H1 (cell line): Measurements from ENCODE around the gene MED12L. TPM values are rescaled to one million over a fixed set of nuclear protein-coding genes. Genes with fewer than 3 reads are reported as not detected.

Experiments used
- CTCF ChIA-PET: fragments of 300-600 bp; sonication (Branson Sonifier 250); formaldehyde crosslinking; loops from one replicate; lab custom pipeline; 2021; ENCODE audit not compliant: partially characterized antibody; lab: Charles Lee
- POLR2A ChIA-PET: fragments of 300-600 bp; sonication (Branson Sonifier 250); formaldehyde crosslinking; loops from one replicate; lab custom pipeline; 2021; ENCODE audit warnings: inconsistent platforms; ENCODE audit not compliant: partially characterized antibody; lab: Charles Lee
- DNase-seq, 2 experiments: peaks; one replicate each; pipeline versions ENCODE4 v3.0.0 to v3.0.0-alpha.2; 2010 to 2022; ENCODE audit warnings: low spot score in 2 of 2, low read depth in 1 of 2, mixed read lengths in 1 of 2
- FAIRE-seq: peaks from 2 replicates; lab custom pipeline; 2011; peaks lifted over from hg19 to GRCh38; lab: Jason Lieb, UNC
- H2AFZ ChIP-seq: 2 replicates; pipeline ENCODE4 v1.8.1; 2012; ENCODE audit warnings: low read length, inconsistent platforms
- H2AK5ac ChIP-seq: 2 replicates; pipeline ENCODE4 v1.6.1; 2013; ENCODE audit warnings: low read depth, low read length
- H2BK120ac ChIP-seq: replicated peaks from 2 replicates; pipeline ENCODE3; 2013; ENCODE audit warnings: low read depth, low read length, inconsistent platforms
- H2BK12ac ChIP-seq: 2 replicates; pipeline ENCODE4 v1.6.1; 2013; ENCODE audit warnings: low read depth, low read length
- H2BK15ac ChIP-seq: 2 replicates; pipeline ENCODE4 v1.6.1; 2013; ENCODE audit warnings: low read length
- H2BK20ac ChIP-seq: 2 replicates; pipeline ENCODE4 v1.6.1; 2013; ENCODE audit warnings: low read length
- H2BK5ac ChIP-seq: 2 replicates; pipeline ENCODE4 v1.6.1; 2013; ENCODE audit warnings: low read depth, low read length
- H3K14ac ChIP-seq: 2 replicates; pipeline ENCODE4 v1.6.1; 2013; ENCODE audit warnings: inconsistent platforms; ENCODE audit not compliant: insufficient read length
- H3K18ac ChIP-seq: 2 replicates; pipeline ENCODE4 v1.6.1; 2013; ENCODE audit warnings: low read length; ENCODE audit errors: extremely low read depth
- H3K23ac ChIP-seq: 2 replicates; pipeline ENCODE4 v1.6.1; 2013; ENCODE audit warnings: inconsistent platforms; ENCODE audit not compliant: insufficient read length
- H3K23me2 ChIP-seq: 2 replicates; pipeline ENCODE4 v1.6.1; 2013; ENCODE audit warnings: low read depth, low read length
- H3K27ac ChIP-seq: 2 replicates; pipeline ENCODE4 v1.6.1; 2011; ENCODE audit warnings: low read depth, low read length, inconsistent platforms
- H3K27me3 ChIP-seq, 4 experiments: replicated peaks in 1 of 4; 1 replicate in 1 of 4; 2 replicates in 3 of 4; pipeline versions ENCODE4 v1.6.1 to v1.8.1; 2011 to 2013; ENCODE audit warnings: low read length in 3 of 4, mild to moderate bottlenecking in 3 of 4, inconsistent platforms in 2 of 4, mixed read lengths in 2 of 4, moderate library complexity in 1 of 4; ENCODE audit not compliant: control insufficient read depth in 3 of 4, insufficient read depth in 3 of 4; ENCODE audit errors: extremely low read depth in 1 of 4
- H3K36me3 ChIP-seq, 4 experiments: 2 replicates each; pipeline versions ENCODE4 v1.6.1 to v1.8.1; 2011 to 2013; ENCODE audit warnings: mild to moderate bottlenecking in 4 of 4, low read length in 3 of 4, moderate library complexity in 2 of 4, control low read depth in 1 of 4, inconsistent platforms in 1 of 4; ENCODE audit not compliant: insufficient read depth in 4 of 4, control insufficient read depth in 2 of 4
- H3K4ac ChIP-seq: replicated peaks from 2 replicates; pipeline ENCODE3; 2013; ENCODE audit warnings: low read length, low read depth, mixed read lengths, inconsistent platforms; ENCODE audit not compliant: insufficient read length
- H3K4me1 ChIP-seq, 4 experiments: replicated peaks in 1 of 4; 1 replicate in 1 of 4; 2 replicates in 3 of 4; pipeline versions ENCODE4 v1.6.1 to v1.8.1; 2011 to 2013; ENCODE audit warnings: low read length in 3 of 4, inconsistent platforms in 2 of 4, mixed read lengths in 1 of 4; ENCODE audit not compliant: insufficient read depth in 4 of 4, control insufficient read depth in 3 of 4
- H3K4me2 ChIP-seq, 2 experiments: 2 replicates each; pipeline versions ENCODE4 v1.6.1 to v1.8.1; 2011 to 2013; ENCODE audit warnings: low read depth in 2 of 2, low read length in 2 of 2, control low read depth in 1 of 2, inconsistent platforms in 1 of 2, mild to moderate bottlenecking in 1 of 2; ENCODE audit not compliant: insufficient read depth in 1 of 2
- H3K4me3 ChIP-seq, 4 experiments: fragments of 200-600, 300-600 bp in 1 of 4; sonication (generic), shearing (Covaris generic), sonication (Bioruptor Twin) in 1 of 4; 2 replicates each; pipeline versions ENCODE4 v1.5.1 to v1.8.1; 2011 to 2016; ENCODE audit warnings: low read length in 4 of 4, low read depth in 3 of 4, control low read depth in 2 of 4, inconsistent platforms in 2 of 4, mild to moderate bottlenecking in 2 of 4, mixed read lengths in 1 of 4, moderate library complexity in 1 of 4; ENCODE audit not compliant: insufficient read depth in 2 of 4; ENCODE audit errors: extremely low read depth in 1 of 4
- H3K56ac ChIP-seq: replicated peaks from 2 replicates; pipeline ENCODE3; 2013; ENCODE audit warnings: low read depth, mild to moderate bottlenecking, mixed read lengths, low read length, inconsistent platforms; ENCODE audit not compliant: insufficient read length
- H3K79me1 ChIP-seq: 2 replicates; pipeline ENCODE4 v1.6.1; 2013; ENCODE audit warnings: low read depth, low read length, control low read depth
- H3K79me2 ChIP-seq, 2 experiments: 2 replicates each; pipeline versions ENCODE4 v1.6.1 to v1.8.1; 2012 to 2013; ENCODE audit warnings: low read length in 2 of 2, mild to moderate bottlenecking in 2 of 2, inconsistent platforms in 1 of 2; ENCODE audit not compliant: insufficient read depth in 2 of 2, control insufficient read depth in 1 of 2
- H3K9ac ChIP-seq, 4 experiments: replicated peaks in 1 of 4; 1 replicate in 1 of 4; 2 replicates in 3 of 4; pipeline versions ENCODE4 v1.6.1 to v1.8.1; 2011 to 2013; ENCODE audit warnings: low read depth in 3 of 4, low read length in 3 of 4, control low read depth in 2 of 4, mild to moderate bottlenecking in 2 of 4, moderate library complexity in 2 of 4, inconsistent platforms in 1 of 4; ENCODE audit errors: extremely low read depth in 1 of 4
- H3K9me3 ChIP-seq, 2 experiments: 2 replicates each; pipeline versions ENCODE4 v1.6.1 to v1.8.1; 2012 to 2013; ENCODE audit warnings: mild to moderate bottlenecking in 2 of 2, moderate library complexity in 2 of 2, control low read depth in 1 of 2, inconsistent platforms in 1 of 2, low read depth in 1 of 2, low read length in 1 of 2, mixed read lengths in 1 of 2; ENCODE audit not compliant: insufficient read depth in 2 of 2
- H4K20me1 ChIP-seq, 2 experiments: replicated peaks in 1 of 2; 2 replicates each; pipeline versions ENCODE3 to v1.8.1; 2011 to 2013; ENCODE audit warnings: inconsistent platforms in 2 of 2, low read length in 2 of 2, mild to moderate bottlenecking in 1 of 2; ENCODE audit not compliant: insufficient read depth in 2 of 2, control insufficient read depth in 1 of 2
- H4K5ac ChIP-seq: 2 replicates; pipeline ENCODE4 v1.6.1; 2013; ENCODE audit warnings: low read length, low read depth, mixed read lengths, inconsistent platforms; ENCODE audit not compliant: insufficient read length
- H4K8ac ChIP-seq: 2 replicates; pipeline ENCODE4 v1.8.0; 2013; ENCODE audit warnings: mild to moderate bottlenecking, moderate library complexity, low read length, inconsistent platforms; ENCODE audit not compliant: insufficient read depth; ENCODE audit errors: extremely low read depth
- H4K91ac ChIP-seq: replicated peaks from 2 replicates; pipeline ENCODE3; 2013; ENCODE audit warnings: low read length, mixed read lengths, inconsistent platforms; ENCODE audit not compliant: insufficient read length
- CBX8 ChIP-seq: fragments of 300-800, 300-1000 bp; sonication (generic); IDR thresholded peaks from 2 replicates; pipeline ENCODE4 v1.7.1; 2016; ENCODE audit warnings: low read depth, low read length, borderline replicate concordance
- KDM1A ChIP-seq: fragments of 200-600, 300-600 bp; sonication (generic); IDR thresholded peaks from 2 replicates; pipeline ENCODE4 v1.7.1; 2016; ENCODE audit warnings: mild to moderate bottlenecking, low read length, borderline replicate concordance
- MAFK ChIP-seq: IDR thresholded peaks from 2 replicates; pipeline ENCODE4 v1.6.1; 2012; ENCODE audit warnings: low read depth, mild to moderate bottlenecking, improper control_type of control experiment, low read length
- SP1 ChIP-seq: IDR thresholded peaks from 2 replicates; pipeline ENCODE4 v1.6.1; 2011; ENCODE audit warnings: low read depth, low read length
- TEAD4 ChIP-seq: IDR thresholded peaks from 2 replicates; pipeline ENCODE4 v1.6.1; 2012; ENCODE audit warnings: low read depth, low read length, inconsistent platforms, mixed read lengths
- WGBS, 2 experiments: shearing (Covaris generic) in 1 of 2; methylation state at CpG; one replicate each; pipeline versions ENCODE4 v1.1.6 to v1.1.7; 2013 to 2015; ENCODE audit warnings: low lambda C conversion rate in 2 of 2, mixed read lengths in 2 of 2, inconsistent platforms in 1 of 2, low coverage in 1 of 2, missing lambda C conversion rate in 1 of 2; ENCODE audit not compliant: insufficient replicate concordance in 2 of 2, insufficient coverage in 1 of 2, insufficient read length in 1 of 2; ENCODE audit errors: extremely low coverage in 1 of 2, missing lambda C conversion rate in 1 of 2; 5-methylcytosine and 5-hydroxymethylcytosine counted together
- polyA plus RNA-seq, 7 experiments: library from polyadenylated mRNA; depleted of rRNA in 3 of 7; stranded (reverse) in 5 of 7; unstranded in 2 of 7; fragments of >200 nt in 5 of 7; fragments of 200-250 nt in 2 of 7; gene quantifications; 1 replicate in 5 of 7; 2 replicates in 1 of 7; 4 replicates in 1 of 7; pipeline versions ENCODE4 v1.2.1 to v1.2.3, GENCODE V29; 2011 to 2013; ENCODE audit warnings: missing spikeins in 2 of 7, mixed read lengths in 2 of 7
- total RNA-seq: library from RNA; stranded (reverse); fragmentation: NEBNext Ultra II Directional; extraction: Animal tissue kit (Norgen Biotek cat#: 25700); gene quantifications from 2 replicates; pipeline ENCODE4 v1.2.1, GENCODE V29; 2021

Gene MED12L
- total and polyA plus RNA-seq, 2 of the 8 experiments (the other 6 are each of a cell fraction or from before 2014, with no cell fraction given): 3.6 to 26.2 TPM

DNA sequence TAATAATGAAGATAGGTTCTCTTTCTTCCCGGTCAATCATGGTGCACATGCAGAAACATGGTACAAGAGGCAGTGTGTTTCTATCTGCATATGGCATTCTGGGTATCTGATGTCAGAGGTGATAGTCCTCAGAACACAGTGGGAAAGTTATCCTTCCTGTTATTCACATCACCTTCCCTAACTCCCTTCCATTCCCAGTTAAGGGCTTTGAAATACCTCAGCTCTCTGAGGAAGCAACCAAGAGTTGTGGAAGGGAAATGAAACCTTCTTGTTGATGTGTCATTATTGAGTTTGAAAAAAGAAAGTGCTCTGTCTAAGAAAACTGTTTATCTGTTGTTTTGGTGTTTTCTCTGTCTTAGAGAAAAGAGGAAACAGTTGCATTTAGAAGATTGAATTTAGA is 265.8 kb downstream of the MED12L start:
- H3K9ac ChIP-seq: no peak overlapping the region
- WGBS, 2 experiments: 90% methylated on average over 1 of the region's 1 CpG; no CpG with 5 or more reads in 1 of the 2 experiments
- no peak overlapping the region for H3K56ac ChIP-seq
- no peak overlapping the region for H3K4me2 ChIP-seq
- no peak overlapping the region for H2BK5ac ChIP-seq
- H2AK5ac ChIP-seq: no peak overlapping the region
- ChIA-PET CTCF (interaction anchor here (1.1 to 1.7 kb wide), 3 partner anchors 17 to 28 kb away, joined by 3 read pairs; no protein-coding TSS in a partner anchor), POLR2A (no interaction called here)
- H3K23me2 ChIP-seq: no peaks in the 10 kb centered on the region
- H3K4me1 ChIP-seq: peaks cover 0 to 10% (median 5%) of the 10 kb centered on the region in 4 experiments; a peak in 3 of 7 replicates
- H3K4me3 ChIP-seq: no peak overlapping the region
- H2BK20ac ChIP-seq: no peak overlapping the region
- DNase-seq: no peak
- no peak overlapping the region for H2AFZ ChIP-seq
- H2BK15ac ChIP-seq: no peak overlapping the region
- no peak overlapping the region for H3K23ac ChIP-seq
- no peak overlapping the region for H4K8ac ChIP-seq
- peaks cover 0 to 6% (median 4%) of the 10 kb centered on the region in 4 experiments; a peak in 4 of 8 replicates for H3K36me3 ChIP-seq
- H3K27ac ChIP-seq: no peak overlapping the region
- H3K9me3 ChIP-seq: no peaks in the 10 kb centered on the region
- H4K20me1 ChIP-seq: no peaks in the 10 kb centered on the region
- H3K79me2 ChIP-seq: no peaks in the 10 kb centered on the region
- H3K27me3 ChIP-seq: no peaks in the 10 kb centered on the region
- H4K5ac ChIP-seq: no peak overlapping the region
- H2BK12ac ChIP-seq: no peak overlapping the region
- no peak overlapping the region for H2BK120ac ChIP-seq
- no peaks in the 10 kb centered on the region for H3K79me1 ChIP-seq
- H3K4ac ChIP-seq: no peak overlapping the region
- no peak overlapping the region for H3K18ac ChIP-seq
- FAIRE-seq: no peak
- no peak overlapping the region for H3K14ac ChIP-seq
- H4K91ac ChIP-seq: no peak overlapping the region
- no peak for TF ChIP-seq SP1
- no peak for TF ChIP-seq MAFK
- TF ChIP-seq CBX8: no peak
- no peak for TF ChIP-seq KDM1A
- no peak for TF ChIP-seq TEAD4
